Brain microvascular endothelial cell (primary cell): ENCODE measurements around the gene C12orf43.

Experiments used
- DNase-seq: peaks from one replicate; pipeline ENCODE4 v3.0.0-alpha.2; 2020
- H3K27ac ChIP-seq: fragments of 250-450 bp; sonication (Bioruptor Pico); 2 replicates; pipeline ENCODE4 v1.5.1; 2020; ENCODE audit warnings: mild to moderate bottlenecking, moderate library complexity
- H3K27me3 ChIP-seq: fragments of 250-450 bp; sonication (Bioruptor Pico); replicated peaks from 2 replicates; pipeline ENCODE4 v1.5.1; 2020; ENCODE audit warnings: mild to moderate bottlenecking
- H3K36me3 ChIP-seq: fragments of 250-450 bp; sonication (Bioruptor Pico); replicated peaks from 2 replicates; pipeline ENCODE4 v1.5.1; 2020; ENCODE audit warnings: mild to moderate bottlenecking
- H3K4me3 ChIP-seq: 2 replicates; pipeline ENCODE4 v1.5.1; 2011; ENCODE audit warnings: low read depth, mild to moderate bottlenecking, control low read depth, low read length, moderate library complexity
- CTCF ChIP-seq: IDR thresholded peaks from 2 replicates; pipeline ENCODE4 v1.5.1; 2011; ENCODE audit warnings: low read depth, mild to moderate bottlenecking, moderate library complexity, low read length, control low read depth, inconsistent platforms; ENCODE audit errors: missing control alignments
- in situ Hi-C: cut with HindIII; loops from 2 replicates; pipeline ENCODE4 v1.10.0; 2017; ENCODE audit warnings: low sequenced_read_pairs, low pct_ligation_motif_present

C12orf43 gene

DNA sequence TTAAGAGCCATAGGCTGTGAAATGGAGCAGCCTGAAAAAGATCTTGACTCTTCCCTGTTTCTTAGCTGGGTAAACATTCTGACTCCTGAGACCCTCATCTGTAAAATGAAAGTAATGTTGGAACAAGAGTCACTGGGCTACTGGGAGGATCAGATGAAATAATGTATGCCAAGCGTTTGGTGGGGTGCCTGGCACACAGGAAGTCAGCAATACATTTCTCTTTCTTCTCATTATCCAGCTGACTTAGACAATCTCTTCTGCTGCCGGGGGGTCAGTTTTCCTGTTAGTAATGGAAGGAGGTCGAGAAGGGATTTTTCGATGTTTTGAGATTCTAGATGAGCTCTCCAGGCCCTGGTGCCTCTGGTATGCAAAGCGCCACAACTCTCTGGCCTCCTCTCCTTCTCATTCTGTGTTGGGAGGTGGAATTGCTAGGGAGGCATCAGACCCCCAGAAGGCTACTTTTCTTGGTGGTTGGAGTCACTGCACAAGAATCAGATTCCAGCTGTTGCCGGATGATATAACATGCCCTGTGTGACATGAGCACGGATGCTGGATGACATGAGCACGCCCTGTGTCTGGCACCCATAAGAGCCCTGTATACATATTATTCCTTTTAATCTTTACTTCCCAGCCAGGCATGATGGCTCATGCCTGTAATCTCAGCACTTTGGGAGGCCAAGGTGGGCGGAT is 18.5 kb upstream of the C12orf43 start:
- no peak for DNase-seq
- Histone ChIP-seq H3K27ac (no peak overlapping the region), H3K36me3 (no peaks in the 10 kb centered on the region), H3K4me3 (no peak overlapping the region), H3K27me3 (no peaks in the 10 kb centered on the region)
- in situ Hi-C loops, result no loop called here
- TF ChIP-seq CTCF, result no peak

- no peak for DNase-seq
- no peaks in the 10 kb centered on the region for H3K36me3 ChIP-seq
- no peak overlapping the region for H3K4me3 ChIP-seq
- no peak overlapping the region for H3K27ac ChIP-seq
- in situ Hi-C loops, result no loop called here
- no peaks in the 10 kb centered on the region for H3K27me3 ChIP-seq
- no peak for TF ChIP-seq CTCF
Observed at GRCh38 chr12:121033625-121034349, 17.5 kb upstream of the C12orf43 start.

- no peak for DNase-seq
- no peaks in the 10 kb centered on the region for H3K36me3 ChIP-seq
- in situ Hi-C loops, result no loop called here
- H3K27me3 ChIP-seq, result peaks cover 2% of the 10 kb centered on the region
- no peak overlapping the region for H3K4me3 ChIP-seq
- no peak overlapping the region for H3K27ac ChIP-seq
- TF ChIP-seq CTCF, result no peak
Observed at GRCh38 chr12:121030576-121031212, 14.4 kb upstream of the C12orf43 start.

DNA sequence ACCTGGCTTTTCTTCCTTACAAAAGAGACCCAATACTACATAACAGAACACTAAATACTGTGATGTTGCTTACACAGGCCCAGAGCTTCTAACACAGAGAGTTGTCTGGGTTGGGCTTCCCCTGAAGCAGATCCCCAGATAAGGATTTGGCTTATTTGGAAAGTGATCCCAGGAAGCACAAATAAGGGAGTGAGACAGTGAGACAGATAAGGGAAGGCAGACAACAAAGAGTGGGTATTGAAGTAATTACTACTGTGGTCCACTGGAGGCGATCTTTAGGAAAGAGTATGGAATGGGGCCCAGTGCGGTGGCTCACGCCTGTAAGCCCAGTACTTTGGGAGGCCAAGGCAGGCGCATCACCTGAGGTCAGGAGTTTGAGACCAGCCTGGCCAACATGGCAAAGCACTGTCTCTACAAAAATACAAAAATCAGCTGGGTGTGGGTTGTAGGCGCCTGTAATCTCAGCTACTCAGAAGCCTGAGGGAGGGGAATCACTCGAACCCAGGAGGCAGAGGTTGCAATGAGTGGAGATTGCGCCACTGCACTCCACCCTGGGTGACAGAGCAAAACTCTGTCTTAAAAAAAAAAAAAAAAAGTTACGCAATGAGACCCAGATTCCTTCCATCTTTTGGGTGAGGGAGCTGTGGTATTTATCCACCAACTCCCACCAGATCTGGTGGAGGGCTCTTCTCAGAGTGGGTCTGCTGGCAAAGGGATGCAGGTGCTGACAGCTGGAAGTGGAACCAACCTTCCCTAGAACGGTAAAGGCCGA is 10.2 kb upstream of the C12orf43 start:
- Histone ChIP-seq H3K27me3 (peaks cover 2% of the 10 kb centered on the region), H3K27ac (no peak overlapping the region), H3K36me3 (no peaks in the 10 kb centered on the region), H3K4me3 (no peak overlapping the region)
- no peak for DNase-seq
- in situ Hi-C loops, result no loop called here
- peak; percentile 13 for TF ChIP-seq CTCF

DNA sequence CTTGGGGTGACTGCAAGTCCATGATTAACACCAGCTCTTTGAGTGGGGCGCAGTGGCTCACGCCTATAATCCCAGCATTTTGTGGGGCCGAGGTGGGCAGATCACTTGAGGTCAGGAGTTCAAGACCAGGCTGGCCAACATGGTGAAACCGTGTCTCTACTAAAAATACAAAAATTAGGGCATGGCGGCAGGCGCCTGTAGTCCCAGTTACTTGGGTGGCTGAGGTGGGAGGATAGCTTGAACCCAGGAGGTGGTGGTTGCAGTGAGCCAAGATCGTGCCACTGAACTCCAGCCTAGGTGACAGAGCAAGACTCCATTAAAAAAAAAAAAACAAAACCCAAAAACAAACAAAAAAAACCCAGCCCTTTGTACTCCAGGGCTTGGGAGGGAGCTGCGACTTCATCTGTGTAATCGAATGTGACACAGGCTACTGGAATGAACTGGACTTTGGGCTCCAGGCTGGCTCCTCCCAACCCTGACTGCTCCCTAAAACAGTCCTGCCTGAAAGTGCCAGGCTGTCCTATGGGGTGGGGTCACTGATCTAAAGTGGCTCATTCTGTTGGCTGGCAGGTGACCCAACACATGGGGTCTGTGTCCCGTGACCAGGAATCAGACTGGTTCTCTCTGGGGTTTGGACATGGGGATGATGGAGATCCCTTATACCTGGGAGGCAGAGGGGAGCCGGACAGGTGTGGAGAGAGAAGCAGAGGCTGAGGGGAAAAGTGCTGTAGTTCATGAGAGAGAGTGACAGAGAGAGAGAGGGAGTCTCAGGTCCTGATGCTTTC is 9.3 kb upstream of the C12orf43 start:
- H3K27me3 ChIP-seq, result peaks cover 2% of the 10 kb centered on the region
- no peak for DNase-seq
- TF ChIP-seq CTCF, result no peak
- no peak overlapping the region for H3K27ac ChIP-seq
- H3K4me3 ChIP-seq, result no peak overlapping the region
- in situ Hi-C loops, result no loop called here
- no peaks in the 10 kb centered on the region for H3K36me3 ChIP-seq
